ENCODE results near the gene TNP2.
"Not testable (repeated sequence)": the region's sequence is repeated elsewhere in the genome, so short reads cannot be mapped to it uniquely, and the experiment has no call there.

Gene TNP2

DNA sequence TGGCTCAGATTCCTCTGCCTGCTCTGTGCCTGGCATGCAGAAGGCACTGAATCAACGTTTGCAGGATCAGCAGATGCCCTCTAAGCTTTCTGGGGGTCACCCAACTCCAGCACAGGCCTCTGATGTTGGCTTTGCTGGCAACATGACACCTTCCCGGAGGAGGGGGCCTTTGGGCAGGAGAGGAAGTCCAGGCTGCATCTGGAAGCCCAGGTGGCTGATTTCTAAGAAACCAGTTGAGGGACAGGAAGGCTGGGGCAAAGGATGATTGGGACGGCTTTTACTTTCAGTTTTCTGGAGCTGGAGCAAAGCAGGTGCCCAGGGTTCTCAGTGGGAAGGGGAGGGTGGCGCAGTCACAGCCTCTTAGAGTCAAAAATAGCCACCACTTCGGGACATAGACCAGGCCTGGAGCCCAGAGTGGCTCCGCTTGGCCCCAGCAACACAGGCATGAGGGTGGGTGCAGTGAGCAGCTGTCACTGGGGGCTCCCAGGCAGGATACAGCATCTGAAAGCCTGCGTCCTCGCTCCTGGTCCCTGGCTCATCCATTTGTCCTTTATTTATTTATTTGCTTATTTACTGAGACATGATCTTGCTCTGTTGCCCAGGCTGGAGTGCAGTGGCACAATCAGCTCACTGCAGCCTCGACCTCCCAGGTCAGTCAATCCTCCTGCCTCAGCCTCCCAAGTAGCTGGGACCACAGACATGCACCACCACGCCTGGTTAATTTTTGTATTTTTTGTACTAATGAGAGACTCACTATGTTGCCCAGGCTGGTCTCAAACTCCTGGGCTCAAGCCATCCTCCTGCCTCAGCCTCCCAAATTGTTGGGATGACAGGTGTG lies 28.3 kb downstream of the TNP2 start:
- no peak for DNase-seq (ENCODE audit: low spot score)

DNA sequence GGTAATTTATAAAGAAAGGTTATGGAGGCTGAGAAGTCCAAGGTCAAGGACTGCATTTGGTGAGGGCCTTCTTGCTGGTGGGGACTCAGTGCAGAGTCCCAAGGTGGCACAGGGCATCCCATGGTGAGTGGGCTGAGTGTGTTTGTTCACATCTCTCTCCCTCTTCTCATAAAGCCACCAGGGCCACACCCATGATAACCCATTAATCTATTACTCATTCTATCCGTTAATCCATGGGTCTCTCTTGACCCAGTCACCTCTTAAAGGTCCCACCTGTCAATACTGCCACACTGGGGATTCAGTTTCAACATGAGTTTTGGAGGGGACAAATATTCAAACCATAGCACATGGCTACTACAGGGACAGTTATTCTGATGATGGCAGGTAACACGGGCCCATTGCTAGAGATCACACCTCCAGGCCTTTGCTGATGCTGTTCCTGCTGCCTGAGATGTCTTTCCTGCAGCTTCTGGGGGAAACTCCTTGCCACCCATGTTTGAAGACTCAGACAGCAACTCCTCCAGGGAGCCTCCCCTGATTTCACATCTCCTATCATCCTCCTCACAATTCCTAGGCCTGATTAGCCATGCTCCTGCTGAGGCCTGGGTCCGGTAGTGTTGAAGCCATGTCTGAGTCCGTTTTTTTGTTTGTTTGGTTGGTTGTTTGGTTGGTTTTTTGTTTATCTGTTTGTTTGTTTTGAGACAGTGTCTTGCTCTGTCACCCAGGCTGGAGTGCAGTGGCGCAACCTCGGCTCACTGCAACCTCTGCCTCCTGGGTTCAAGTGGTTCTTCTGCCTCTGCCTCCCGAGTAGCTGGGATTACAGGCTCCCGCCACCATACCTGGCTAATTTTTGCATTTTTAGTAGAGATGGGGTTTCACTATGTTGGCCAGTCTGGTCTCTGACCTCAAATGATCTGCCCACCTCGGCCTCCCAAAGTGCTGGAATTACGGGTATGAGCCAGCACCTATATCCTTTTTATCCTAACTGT lies 29.2 kb downstream of the TNP2 start:
- DNase-seq (ENCODE audit: low spot score) = no peak

DNA sequence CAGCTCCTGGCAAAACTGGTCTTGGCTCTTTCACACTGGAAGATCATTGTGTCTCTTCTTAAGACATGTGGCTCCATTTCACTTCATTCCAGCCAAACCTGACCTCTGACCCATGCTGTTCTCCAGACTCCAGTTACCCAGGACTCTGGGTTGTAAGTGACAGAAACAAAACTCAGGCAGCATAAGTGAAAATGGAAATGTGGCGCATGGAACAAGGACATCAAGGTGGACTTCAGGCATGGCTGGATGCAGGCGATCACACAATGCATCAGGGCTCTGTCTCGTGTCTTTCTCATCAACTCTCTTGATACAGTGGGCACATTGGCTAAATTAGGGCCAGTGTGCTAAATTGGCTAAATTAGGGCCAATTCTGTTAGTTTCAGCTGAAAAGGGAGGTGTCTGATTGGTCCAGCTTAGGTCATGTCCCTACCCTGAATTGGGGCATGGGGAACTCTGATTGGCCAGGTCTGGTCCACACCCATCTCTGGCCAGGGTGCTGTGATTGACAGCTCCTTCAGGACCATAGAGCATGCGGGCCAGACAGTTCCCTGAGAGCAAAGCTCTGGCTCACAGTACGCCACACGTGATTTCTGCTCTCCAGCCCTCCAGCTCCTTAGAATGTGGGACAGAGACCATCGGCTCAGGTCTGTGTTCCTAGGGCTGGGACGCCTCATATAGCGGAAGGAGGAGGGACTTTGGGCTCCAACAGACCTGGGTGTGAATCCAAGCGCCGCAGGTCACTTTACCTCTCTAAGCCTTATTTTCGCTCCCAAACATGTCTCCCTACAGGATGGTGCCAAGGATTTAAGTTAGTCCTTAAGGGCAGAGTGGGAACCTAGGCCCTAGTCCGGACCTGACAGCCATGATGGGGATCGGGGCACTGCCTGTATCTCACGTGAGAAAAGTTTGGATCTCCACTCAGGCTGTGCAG lies 30.6 kb downstream of the TNP2 start:
- no peak for DNase-seq (ENCODE audit: low spot score)

DNA sequence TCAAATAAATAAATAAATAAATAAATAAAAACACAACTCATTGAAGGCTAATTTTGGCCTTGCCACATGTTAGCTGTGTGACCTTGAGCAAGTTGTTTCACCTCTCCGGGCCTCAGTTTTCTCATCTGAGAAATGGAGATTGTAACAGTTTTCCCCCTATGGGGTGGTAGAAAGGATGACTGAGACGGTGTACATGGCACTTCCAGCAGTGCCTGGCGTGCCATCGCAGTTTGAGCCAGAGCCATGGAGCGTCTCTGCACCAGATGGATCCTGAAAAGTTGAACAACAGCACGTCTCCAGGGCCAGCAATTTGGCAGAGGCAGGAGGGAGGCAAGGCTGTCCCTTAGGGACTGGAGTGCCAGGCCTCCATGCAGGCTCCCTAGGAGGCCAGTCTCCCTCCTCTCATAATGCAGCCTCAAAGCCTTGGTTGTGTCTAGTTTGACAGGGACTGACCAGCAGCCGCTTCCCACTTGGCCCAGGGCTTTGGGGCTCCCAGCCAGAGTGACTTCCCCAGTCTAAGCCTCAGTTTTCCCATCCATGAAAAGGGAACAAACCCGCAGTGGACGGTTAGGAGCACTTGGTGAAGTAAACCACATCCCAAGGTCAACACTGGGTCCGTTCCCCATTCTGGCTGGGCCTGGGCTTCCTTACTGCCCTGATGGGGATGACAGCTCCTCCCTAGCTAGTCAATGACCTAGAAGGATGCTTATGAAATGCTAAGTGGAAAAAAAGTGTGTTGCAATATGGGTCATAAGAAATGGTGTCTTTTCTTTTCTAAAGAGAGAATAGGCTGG lies 32.5 kb downstream of the TNP2 start:
- DNase-seq (ENCODE audit: low spot score) = no peak

DNA sequence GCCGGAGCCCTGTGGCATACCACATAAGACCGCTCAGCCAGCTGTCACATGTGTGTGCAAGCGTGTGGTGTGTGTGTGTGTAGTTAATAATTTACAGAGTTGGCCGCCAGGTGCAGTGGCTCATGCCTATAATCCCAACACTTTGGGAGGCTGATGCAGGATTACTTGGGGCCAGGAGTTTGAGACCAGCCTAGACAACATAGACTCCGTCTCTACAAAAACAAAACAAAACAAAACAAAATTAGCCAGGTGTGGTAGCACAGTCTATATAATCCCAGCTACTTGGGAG lies 33.5 kb downstream of the TNP2 start:
- no peak for DNase-seq (ENCODE audit: low spot score)

DNA sequence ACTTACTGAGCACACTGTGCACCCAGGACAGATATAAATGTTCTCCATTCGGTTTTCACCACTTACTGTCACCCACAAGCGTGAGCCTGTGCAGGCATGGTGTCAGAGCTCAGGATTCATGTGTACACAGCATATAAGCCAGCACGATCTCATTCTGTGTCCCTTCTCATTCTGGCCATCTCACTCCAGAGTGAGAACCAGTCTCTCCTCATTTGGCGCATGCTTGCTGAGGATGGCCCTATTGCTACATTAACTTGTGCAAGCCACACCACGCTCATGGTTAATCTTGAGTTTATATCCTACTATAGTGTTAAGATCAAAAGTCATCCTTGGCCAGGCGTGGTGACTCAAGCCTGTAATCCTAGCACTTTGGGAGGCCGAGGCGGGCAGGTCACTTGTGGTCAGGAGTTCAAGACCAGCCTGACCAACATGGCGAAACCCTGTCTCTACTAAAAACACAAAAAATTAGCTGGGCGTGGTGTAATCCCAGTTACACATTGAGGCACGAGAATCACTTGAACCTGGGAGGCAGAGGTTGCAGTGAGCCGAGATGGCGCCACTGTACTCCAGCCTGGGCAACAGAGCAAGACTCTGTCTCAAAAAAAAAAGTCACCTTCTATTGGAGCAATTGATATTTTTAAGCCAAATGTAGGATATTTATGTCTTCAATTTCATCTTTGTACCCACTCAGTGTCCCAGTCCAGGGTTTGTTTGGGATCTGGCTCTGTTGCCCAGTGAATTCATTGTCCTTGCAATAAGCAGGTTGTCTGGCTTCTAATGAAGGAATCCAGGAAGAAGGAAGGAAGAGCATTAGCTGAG lies 34.0 kb downstream of the TNP2 start:
- no peak for DNase-seq (ENCODE audit: low spot score)

DNA sequence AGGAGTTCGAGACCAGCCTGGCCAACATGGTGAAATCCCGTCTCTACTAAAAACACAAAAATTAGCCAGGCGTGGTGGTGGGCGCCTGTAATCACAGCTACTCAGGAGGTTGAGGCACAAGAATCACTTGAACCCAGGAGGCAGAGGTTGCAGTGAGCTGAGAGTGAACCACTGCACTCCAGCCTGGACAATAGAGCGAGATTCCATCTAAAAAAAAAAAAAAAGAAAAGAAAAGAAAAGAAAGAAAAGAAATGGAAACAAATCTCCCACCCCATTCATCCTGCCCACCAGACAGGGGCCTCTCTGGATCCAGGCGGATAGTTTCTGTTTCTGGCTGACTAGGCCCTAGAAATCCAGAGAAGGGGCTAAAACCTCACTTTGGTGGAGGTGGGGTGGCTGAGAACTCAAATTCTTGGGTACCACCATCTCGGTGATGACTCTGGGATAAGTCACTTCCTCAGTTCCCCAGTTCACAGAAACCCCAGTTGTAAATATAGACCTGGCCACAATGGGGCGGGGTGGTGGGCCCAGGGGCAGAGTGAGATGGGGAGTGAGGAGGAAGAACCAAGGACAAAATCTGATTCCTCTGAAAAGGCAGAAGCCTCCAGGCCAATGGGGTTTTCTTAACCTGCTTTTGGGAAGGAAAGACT lies 35.3 kb downstream of the TNP2 start:
- DNase-seq (ENCODE audit: low spot score) = no peak

DNA sequence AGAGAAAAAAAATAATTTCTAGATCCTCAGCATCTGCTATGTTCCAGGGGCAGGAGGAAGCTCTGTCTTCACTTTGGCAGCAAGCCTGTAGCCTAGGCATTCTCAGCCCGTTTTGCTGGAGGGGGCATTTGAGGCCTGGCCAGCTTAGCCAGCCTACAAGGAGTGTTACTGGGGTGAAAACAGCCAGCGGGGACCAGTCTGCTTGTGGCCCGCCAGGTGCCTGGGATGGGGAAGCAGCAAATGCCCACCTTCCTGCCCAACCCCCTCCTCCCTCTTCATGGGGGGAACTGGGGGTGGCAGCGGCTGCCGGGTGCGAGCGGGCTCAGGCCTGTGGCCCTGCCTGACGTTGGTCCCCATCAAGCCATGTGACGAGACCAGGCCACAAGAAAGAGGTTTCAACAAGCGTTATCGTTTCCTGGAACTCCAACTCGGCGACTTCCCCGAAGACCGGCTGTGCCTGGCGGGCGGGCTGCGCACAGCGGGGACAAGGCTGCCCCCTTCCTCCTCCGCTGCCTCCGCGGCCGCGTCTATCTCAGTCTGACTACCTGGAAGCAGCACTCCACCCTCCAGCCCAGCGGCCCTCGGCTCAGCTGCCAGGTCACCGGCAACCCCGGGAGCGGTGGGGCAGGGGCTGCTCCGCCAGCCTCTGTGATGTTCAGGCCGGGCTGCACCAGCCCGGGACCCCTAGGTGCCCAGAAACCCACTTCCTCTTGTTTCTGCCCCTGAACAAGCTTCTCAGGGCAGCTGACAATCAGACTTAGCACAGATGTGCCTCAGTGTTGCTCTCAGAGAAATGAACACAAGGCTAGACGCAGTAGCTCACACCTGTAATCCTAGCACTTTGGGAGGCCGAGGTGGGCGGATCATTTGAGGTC lies 36.0 kb downstream of the TNP2 start:
- no peak for DNase-seq (ENCODE audit: low spot score)

DNA sequence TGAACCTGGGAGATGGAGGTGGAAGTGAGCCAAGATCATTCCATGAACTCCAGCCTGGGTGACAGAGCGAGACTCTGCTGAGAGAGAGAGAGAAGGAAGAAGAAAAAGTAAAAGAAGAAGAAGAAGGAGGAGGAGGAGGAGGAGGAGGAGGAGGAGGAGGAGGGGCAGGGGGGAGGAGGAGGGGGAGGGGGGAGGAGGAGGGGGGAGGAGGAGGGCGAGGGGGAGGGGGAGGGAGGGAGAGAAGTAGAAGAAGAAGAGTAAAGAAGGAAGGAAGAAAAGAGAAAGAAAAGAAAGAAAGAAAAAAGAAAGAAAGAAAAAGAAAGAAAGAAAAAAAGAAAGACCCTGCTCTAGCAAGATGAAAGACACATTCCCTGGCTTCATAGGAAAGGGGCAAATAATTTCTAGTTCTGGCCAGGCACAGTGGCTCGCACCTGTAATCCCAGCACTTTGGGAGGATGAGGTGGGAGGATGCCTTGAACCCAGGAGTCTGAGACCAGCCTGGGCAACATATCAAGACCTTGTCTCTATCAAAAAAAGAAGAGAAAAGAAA lies 36.7 kb downstream of the TNP2 start:
- DNase-seq (ENCODE audit: low spot score) = no peak

DNA sequence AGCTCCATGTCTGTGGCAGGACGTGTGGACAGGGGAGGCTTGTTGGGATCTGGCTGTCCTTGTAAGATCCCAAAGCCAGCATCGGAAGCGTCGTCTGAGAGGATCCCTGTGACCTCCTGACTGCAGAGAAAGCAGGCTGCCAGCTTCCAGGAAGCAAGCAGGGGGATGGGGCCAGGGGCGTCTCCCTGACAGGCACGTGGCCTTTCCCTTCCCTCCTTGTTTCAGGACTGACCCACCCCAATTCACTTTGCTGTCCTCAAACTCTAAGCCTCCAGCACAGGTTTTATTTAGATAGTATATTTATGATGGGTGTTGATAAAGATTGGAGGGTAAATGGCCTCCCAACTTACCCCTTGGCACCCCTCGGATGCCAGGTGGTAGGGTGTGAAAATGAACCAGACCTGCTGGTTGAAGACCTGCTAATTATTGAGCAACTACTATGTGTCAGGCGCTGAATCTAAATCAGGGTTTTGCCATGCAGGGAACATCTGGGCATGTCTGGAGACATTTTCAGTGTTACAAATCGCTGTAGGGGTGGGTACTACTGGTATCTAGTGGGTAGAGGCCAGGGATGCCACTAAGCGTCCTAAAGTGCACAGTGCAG lies 37.7 kb downstream of the TNP2 start:
- no peak for DNase-seq (ENCODE audit: low spot score)

DNA sequence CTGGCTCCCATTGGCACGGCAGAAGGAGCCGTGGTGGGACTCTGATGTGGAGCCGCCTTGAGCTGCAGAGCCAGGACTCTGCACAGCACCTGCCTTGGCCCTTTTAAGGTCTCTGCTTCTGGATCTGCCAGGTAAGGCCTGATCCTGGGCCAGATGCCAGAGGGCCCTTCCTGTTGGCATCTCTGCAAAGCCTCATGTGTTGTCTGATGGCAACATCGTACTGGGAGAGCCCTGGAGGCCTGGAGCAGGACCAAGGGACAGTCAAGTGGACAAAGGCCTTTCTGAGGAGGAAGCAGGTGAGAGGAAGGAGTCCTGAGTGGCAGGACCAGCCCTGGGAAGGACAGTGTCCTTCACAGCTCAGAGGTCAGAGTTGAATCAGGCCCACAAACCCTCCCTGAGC lies 39.2 kb downstream of the TNP2 start:
- DNase-seq (ENCODE audit: low spot score) = no peak

DNA sequence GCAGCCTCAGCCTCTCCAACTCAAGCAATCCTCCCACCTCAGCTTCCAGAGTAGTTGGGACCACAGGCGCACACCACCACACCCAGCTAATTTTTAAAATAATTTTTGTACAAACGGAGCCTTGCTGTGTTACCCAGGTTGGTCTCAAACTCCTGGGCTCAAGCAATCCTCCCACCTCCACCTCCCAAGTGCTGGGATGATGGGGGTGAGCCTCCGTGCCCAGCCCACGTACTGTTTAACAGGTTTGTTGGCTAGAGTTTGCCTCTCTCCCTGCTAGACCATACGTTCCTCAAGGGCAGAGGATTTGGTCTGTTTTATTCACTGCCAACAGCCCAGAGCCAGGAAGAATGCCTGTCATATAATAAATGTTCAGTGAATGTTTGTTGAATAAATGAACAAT lies 39.7 kb downstream of the TNP2 start:
- DNase-seq (ENCODE audit: low spot score) = no peak

DNA sequence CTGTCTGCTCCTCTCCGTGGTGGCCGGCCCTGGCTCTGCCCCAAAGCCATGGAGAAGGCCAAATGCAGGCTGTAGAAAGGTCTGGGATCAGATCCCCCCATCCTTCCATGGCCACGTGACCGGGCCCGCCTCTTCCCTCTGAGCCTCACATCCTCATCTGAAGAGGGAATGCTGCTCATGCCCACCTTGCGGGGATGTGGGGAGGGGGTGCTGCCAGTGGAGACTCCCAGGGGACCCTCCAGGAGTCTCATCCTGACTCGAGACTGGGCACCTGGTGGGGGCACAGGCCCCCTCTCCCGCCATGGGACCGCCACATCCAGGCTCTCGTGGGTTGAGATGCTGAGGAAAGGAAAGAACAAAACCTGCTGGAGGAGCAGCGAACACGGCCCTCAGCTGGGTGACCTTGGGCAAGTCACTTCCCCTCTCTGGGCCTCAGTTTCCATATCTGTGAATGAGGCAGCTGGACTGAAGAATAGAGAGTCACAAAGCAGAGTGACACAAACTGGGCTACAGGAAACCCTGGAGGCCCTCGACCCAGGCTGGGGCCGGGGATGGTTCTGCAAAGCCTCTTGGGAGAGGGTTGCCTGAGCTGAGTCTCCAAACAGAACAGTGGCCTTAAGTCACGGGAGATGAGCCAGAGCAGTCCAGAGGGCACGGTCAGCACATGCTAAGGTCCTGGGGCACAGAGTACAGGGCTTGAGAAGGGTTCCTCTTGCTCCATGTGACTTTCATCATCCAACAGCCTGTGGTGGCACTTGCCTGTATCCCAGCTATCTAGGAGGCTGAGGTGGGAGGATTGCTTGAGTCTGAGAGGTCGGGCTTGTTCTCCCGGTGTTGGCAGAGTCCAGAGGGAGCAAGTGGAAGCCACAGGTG lies 43.2 kb downstream of the TNP2 start:
- no peak for DNase-seq (ENCODE audit: low spot score)

DNA sequence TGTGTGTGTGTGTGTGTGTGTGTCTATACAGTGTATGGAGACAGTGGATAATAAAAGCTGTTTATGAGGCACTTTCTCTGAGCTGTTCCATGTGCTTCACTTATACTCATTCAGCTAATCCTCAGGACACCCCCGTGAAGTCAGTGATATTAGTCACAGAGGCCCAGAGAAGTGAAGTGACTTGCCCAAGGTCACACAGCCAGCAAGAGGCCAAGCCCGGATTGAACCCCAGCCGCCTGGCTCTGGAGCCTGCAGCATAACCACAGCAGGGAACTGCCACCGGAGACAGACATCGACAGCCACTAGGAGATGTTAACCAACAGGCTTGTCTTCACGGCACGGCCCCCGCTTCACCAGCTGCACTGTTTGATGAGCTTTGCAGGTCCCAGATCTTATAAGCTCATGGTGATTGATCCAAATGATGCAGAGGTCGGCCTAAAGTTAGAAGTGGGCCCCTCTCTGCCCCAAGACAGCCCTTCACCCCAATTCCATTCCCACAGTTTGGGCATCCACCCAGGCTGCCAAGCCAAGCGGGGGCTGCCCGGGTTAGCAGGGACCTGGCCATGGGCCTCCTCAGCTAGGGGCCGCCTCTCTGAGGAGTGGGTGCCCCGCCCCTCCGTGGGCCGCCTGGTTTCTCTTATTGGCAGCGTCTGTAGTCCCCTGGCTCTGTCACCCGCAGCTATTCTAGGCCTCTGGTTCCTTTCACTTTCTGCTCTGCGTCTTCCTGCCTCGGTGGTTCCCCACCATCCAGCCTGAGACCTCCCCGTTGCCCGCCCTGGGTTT lies 44.0 kb downstream of the TNP2 start:
- no peak for DNase-seq (ENCODE audit: low spot score)

DNA sequence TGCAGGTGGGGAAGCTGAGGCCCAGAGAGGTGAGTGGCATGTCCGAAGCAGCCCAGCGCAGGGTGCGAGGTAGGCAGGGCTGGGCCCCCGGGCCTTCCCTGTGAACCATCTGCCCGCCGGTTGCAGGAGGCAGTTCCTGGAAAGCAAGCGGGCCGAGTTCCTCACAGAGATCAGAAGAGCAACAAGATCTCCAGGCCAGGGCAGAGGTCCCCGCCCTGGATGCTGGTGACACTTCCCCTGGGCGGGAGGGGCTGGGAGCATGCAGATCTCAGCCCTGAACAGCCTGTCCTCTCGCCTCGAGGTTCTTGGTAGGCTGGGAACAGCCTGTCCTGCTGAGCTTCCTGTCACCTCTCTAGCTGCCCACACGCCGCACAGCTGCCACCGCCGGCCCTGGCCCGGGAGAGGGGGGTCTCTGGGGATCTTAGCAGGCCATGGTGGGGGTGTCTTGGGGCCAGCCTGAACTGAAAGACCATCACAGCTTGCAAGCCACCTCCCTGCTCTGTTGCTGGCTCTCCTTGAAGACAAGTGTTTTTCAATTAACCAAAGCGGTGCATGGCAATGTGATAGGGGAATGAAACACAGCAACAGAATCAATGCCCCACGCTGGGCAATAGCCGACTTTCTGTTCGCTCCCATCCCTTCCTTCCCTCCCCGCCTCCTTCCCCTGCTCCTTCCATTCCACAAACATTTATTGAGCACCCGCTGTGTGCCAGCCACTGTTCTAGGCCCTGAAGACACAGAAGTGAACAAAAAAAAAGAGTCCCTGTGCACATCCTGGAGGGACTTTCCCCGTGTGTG lies 44.8 kb downstream of the TNP2 start:
- DNase-seq (ENCODE audit: low spot score) = no peak

DNA sequence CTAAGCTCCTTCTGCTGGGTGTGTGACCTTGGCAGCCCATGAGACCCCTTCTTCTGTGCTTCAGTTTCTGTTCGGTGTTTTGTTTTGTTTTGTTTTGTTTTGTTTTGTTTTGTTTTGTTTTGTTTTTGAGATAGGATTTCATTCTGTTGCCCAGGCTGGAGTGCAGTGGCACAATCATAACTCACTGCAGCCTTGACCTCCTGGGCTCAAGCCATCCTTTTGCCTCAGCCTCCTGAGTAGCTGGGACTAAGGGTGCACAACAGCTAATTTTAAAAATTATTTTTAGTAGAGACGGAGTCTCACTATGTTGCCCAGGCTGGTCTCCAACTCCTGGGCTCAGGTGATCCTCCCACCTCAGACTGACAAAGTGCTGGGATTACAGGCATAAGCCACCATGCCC lies 48.6 kb downstream of the TNP2 start:
- not testable (repeated sequence) for DNase-seq (ENCODE audit: low spot score)
